Measurements from ENCODE around the gene C7.

The C7 gene

DNA sequence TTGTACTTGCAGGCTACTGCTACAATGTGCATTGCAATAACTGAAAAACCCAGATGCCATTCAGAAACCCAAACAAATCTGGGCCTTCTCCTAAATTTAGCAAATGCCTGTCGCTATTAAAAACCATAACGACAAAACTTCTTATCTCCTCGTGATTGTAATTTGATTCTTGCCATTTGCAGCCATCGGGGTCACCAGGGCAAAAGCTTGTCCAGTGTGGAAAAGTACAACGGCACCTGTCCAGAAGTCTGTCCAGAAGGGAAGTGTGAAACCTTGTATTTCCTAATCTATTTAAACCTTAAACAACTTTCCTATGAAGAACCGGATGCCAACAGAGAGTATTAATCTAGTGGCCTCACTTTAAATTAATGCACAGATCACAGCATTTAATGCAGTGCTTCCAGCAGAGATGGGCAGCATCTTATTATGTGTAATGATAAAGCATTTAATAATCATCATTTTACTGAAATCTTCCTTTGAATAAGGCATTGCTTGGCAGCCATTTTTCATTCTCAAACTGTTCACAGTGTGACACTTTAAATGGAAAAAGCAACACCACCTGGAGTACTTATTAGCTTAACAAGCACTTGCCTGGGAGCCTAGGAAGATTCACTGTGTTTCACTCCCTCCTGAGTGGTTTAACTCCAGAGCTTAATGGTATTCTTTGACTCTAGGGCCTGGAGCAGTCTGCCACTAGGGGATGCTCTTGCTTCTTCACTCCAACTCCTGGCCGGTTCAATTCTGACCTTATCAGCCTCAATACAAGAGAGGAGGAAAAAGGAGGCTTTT is 4.9 kb upstream of the C7 start:
- Histone ChIP-seq H3K9me3 (no peaks in the 10 kb centered on the region), H3K4me1 (peaks cover 0 to 30% (median 6%) of the 10 kb centered on the region in 4 donors), H3K27me3 (no peaks in the 10 kb centered on the region), H3K36me3 (no peaks in the 10 kb centered on the region), H3K27ac (peak overlapping the region; percentile 34 to 60), H3K4me3 (no peak overlapping the region)
- TF ChIP-seq, protein P1, sequence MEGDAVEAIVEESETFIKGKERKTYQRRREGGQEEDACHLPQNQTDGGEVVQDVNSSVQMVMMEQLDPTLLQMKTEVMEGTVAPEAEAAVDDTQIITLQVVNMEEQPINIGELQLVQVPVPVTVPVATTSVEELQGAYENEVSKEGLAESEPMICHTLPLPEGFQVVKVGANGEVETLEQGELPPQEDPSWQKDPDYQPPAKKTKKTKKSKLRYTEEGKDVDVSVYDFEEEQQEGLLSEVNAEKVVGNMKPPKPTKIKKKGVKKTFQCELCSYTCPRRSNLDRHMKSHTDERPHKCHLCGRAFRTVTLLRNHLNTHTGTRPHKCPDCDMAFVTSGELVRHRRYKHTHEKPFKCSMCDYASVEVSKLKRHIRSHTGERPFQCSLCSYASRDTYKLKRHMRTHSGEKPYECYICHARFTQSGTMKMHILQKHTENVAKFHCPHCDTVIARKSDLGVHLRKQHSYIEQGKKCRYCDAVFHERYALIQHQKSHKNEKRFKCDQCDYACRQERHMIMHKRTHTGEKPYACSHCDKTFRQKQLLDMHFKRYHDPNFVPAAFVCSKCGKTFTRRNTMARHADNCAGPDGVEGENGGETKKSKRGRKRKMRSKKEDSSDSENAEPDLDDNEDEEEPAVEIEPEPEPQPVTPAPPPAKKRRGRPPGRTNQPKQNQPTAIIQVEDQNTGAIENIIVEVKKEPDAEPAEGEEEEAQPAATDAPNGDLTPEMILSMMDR (IDR thresholded peaks at IDR 0.05) = peak; percentile 89 to 92
- intact Hi-C loops (cut with DNase I; ENCODE audit: low total_unique reads) = loop anchor here (10.0 kb wide), 1 partner anchor 940 kb away; no protein-coding TSS in a partner anchor
- peak; percentile 78 to 79 for DNase-seq

DNA sequence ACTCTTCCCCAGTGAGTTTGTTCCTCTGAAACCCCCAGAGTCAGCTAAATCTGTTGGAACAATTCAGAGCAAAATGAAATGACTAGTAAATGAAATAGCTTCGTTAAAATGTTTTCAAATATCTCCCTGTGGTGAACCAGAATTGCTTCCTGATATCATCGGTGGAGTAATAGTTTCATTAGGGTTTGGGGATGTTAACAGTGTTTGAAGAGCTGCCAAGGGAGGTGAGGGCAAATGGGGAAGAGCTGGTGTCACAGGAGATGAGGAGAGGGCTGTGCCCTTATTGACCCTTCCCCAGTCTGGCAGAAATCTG is 4.3 kb upstream of the C7 start:
- Histone ChIP-seq H3K4me3 (no peak overlapping the region), H3K4me1 (peaks cover 0 to 30% (median 6%) of the 10 kb centered on the region in 4 donors), H3K36me3 (no peaks in the 10 kb centered on the region), H3K27ac (peak overlapping the region; percentile 34 to 60), H3K9me3 (no peaks in the 10 kb centered on the region), H3K27me3 (no peaks in the 10 kb centered on the region)
- DNase-seq = no peak
- TF ChIP-seq, protein P1 (IDR thresholded peaks at IDR 0.05) = no peak
- intact Hi-C loops (cut with DNase I; ENCODE audit: low total_unique reads) = loop anchor here (10.0 kb wide), 1 partner anchor 940 kb away; no protein-coding TSS in a partner anchor

DNA sequence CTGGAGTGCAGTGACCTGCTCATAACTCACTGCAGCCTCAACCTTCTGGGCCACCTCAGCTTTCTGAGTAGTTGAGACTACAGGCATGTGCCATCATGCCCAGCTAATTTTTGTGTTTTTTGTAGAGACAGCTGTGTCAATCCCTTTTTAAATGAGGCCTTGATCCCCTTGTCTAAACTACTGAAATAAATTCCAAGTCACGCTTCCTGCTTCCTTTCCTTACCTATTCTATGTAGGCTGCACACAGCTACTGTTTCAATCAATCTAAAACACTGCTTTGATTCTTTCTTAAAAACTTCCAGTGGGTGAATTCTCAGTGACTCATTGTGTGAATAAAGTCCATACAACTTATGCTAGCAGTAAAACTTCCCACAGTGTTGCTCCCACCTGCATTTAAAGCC is 2.9 kb upstream of the C7 start:
- H3K9me3 ChIP-seq = no peaks in the 10 kb centered on the region
- H3K36me3 ChIP-seq = no peaks in the 10 kb centered on the region
- no peak overlapping the region for H3K4me3 ChIP-seq
- H3K27ac ChIP-seq = no peak overlapping the region
- intact Hi-C loops (cut with DNase I; ENCODE audit: low total_unique reads) = loop anchor here (10.0 kb wide), 1 partner anchor 938 kb away; no protein-coding TSS in a partner anchor
- TF ChIP-seq, protein P1 (IDR thresholded peaks at IDR 0.05) = no peak
- H3K4me1 ChIP-seq = peaks cover 0 to 30% (median 6%) of the 10 kb centered on the region in 4 donors
- no peaks in the 10 kb centered on the region for H3K27me3 ChIP-seq
- DNase-seq = no peak

DNA sequence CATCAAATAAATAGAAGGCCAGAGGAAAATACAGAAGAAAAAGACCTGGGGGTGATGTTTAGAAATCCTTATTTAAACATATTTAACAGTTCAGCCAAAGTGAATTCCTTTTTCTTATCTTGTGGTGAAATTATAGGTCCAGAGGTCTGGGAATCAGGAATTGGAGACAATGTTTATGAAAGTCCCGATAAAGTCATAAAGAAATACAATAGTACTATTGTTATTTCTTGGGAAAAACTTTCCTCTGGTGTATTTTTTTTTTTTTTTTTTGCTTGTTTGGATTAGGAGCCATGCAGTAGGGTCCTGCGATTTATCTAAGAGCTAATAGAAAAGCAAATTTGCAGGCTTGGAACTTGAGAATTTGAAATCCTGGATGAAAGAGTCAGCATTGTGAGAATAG is 426 bp downstream of the C7 start:
- intact Hi-C loops (cut with DNase I; ENCODE audit: low total_unique reads) = loop anchor here (10.0 kb wide), 1 partner anchor 935 kb away; no protein-coding TSS in a partner anchor
- H3K27me3 ChIP-seq = no peaks in the 10 kb centered on the region
- TF ChIP-seq, protein P1 (IDR thresholded peaks at IDR 0.05) = no peak
- H3K36me3 ChIP-seq = no peaks in the 10 kb centered on the region
- H3K4me1 ChIP-seq = peaks cover 0 to 11% (median 2%) of the 10 kb centered on the region in 4 donors
- H3K9me3 ChIP-seq = no peaks in the 10 kb centered on the region
- H3K27ac ChIP-seq = no peak overlapping the region
- H3K4me3 ChIP-seq = no peak overlapping the region
- DNase-seq = no peak

DNA sequence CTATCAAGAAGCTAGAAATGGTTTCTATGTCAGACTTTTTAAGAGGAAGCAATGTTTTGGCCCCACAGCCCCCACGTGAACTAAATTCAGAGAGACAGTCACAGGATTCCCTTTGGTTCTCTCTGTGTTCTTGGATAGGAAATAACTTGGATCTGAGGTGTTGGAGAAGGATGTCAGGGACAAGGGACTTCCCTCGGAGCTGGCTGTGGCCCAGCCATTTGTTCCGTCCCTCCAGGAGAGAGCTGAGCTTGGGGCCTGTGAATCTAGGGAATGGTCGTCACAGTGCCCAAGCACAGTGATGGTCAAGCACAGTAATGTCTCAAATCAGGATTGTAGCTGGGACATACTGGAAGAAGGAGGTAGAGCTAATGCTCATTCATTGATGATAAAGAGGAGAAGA is 2.0 kb downstream of the C7 start:
- no peak overlapping the region for H3K4me3 ChIP-seq
- H3K36me3 ChIP-seq = no peaks in the 10 kb centered on the region
- H3K9me3 ChIP-seq = no peaks in the 10 kb centered on the region
- TF ChIP-seq, protein P1 (IDR thresholded peaks at IDR 0.05) = no peak
- no peaks in the 10 kb centered on the region for H3K27me3 ChIP-seq
- H3K4me1 ChIP-seq = no peaks in the 10 kb centered on the region
- DNase-seq = no peak
- no peak overlapping the region for H3K27ac ChIP-seq
- intact Hi-C loops (cut with DNase I; ENCODE audit: low total_unique reads) = no loop called here
